ENCODE data around the gene AKAP1. TPM values are rescaled to one million over a fixed set of nuclear protein-coding genes. Genes with fewer than 3 reads are reported as not detected.

Gene AKAP1
- polyA plus RNA-seq, 1 donor from 2014 or later, result 38.7 TPM

DNA sequence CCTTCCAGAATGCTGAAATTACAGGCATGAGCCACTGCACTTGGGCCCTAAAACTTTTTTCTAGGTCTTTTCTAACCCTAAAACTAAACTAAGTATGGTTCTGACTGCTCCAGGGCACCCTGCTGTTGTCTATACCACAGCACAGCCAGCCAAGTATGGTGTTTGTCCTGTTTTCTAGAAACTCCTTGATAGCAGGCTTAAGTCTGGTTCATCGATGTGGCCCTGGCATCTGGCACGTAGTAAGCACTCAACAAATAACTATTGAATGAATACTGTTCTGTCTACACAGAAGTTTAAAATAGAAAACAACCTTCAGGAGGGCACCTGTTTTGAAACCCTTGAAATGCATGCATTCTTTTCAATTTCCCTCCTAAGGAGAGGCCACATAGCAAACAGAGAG, 44.5 kb upstream of the AKAP1 start:
- H3K79me2 ChIP-seq (replicated peaks; ENCODE audit: insufficient read depth, low read length), result no peaks in the 10 kb centered on the region
- no peak overlapping the region for H3K4me2 ChIP-seq (ENCODE audit: low read length)
- H3K9ac ChIP-seq (ENCODE audit: low read length), result no peak overlapping the region
- H3K36me3 ChIP-seq (ENCODE audit: insufficient read depth, low read length), result no peaks in the 10 kb centered on the region
- H3K9me3 ChIP-seq (ENCODE audit: low read length), result no peaks in the 10 kb centered on the region
- TF ChIP-seq SMC3 (conservative IDR thresholded peaks at IDR 0.05; ENCODE audit: poor library complexity), result no peak
- TF ChIP-seq EP300 (conservative IDR thresholded peaks at IDR 0.05; ENCODE audit: poor library complexity, severe bottlenecking), result no peak
- no peak for TF ChIP-seq REST (IDR thresholded peaks at IDR 0.05; ENCODE audit: borderline replicate concordance)
- TF ChIP-seq TAF1 (IDR thresholded peaks at IDR 0.05; ENCODE audit: low read depth), result no peak
- TF ChIP-seq, protein P1, sequence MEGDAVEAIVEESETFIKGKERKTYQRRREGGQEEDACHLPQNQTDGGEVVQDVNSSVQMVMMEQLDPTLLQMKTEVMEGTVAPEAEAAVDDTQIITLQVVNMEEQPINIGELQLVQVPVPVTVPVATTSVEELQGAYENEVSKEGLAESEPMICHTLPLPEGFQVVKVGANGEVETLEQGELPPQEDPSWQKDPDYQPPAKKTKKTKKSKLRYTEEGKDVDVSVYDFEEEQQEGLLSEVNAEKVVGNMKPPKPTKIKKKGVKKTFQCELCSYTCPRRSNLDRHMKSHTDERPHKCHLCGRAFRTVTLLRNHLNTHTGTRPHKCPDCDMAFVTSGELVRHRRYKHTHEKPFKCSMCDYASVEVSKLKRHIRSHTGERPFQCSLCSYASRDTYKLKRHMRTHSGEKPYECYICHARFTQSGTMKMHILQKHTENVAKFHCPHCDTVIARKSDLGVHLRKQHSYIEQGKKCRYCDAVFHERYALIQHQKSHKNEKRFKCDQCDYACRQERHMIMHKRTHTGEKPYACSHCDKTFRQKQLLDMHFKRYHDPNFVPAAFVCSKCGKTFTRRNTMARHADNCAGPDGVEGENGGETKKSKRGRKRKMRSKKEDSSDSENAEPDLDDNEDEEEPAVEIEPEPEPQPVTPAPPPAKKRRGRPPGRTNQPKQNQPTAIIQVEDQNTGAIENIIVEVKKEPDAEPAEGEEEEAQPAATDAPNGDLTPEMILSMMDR (IDR thresholded peaks at IDR 0.05; ENCODE audit: poor library complexity, severe bottlenecking), result no peak
- no peaks in the 10 kb centered on the region for H3F3A ChIP-seq (ENCODE audit: insufficient read depth, low read length, poor library complexity, severe bottlenecking)
- no peaks in the 10 kb centered on the region for H4K20me1 ChIP-seq (ENCODE audit: insufficient read depth)
- no peaks in the 10 kb centered on the region for H3K27me3 ChIP-seq (ENCODE audit: insufficient read depth, low read depth, low read length)
- H3K27ac ChIP-seq (ENCODE audit: low read length), result no peak overlapping the region
- H3K4me3 ChIP-seq (ENCODE audit: low read length), result no peak overlapping the region
- H3K9me2 ChIP-seq (ENCODE audit: insufficient read depth, low read length), result no peaks in the 10 kb centered on the region
- H2AFZ ChIP-seq (ENCODE audit: low read depth, low read length), result no peak overlapping the region

DNA sequence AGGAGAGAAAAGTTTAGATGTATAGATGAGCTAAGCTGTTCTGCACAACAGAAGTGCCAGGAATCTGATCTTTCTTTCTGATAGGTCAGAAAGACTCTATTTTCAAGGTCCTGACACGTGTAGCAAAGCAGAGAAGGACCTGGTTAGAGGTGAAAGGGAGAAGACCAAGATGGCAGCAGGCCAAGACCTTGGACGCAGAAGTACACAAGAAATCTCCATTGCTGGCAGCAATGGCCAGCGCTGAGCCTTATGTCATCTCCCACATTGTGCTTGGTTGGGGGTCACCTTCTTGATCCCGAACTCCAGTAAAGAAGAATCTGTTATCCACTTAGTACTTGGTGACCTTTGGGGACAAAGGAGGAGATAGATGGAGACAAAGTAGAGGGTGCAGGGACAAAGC, 41.8 kb upstream of the AKAP1 start:
- H3K79me2 ChIP-seq (replicated peaks; ENCODE audit: insufficient read depth, low read length), result no peaks in the 10 kb centered on the region
- H4K20me1 ChIP-seq (ENCODE audit: insufficient read depth), result no peaks in the 10 kb centered on the region
- H2AFZ ChIP-seq (ENCODE audit: low read depth, low read length), result no peak overlapping the region
- H3K4me3 ChIP-seq (ENCODE audit: low read length), result no peak overlapping the region
- no peaks in the 10 kb centered on the region for H3K36me3 ChIP-seq (ENCODE audit: insufficient read depth, low read length)
- no peaks in the 10 kb centered on the region for H3F3A ChIP-seq (ENCODE audit: insufficient read depth, low read length, poor library complexity, severe bottlenecking)
- no peak overlapping the region for H3K4me2 ChIP-seq (ENCODE audit: low read length)
- H3K9ac ChIP-seq (ENCODE audit: low read length), result no peak overlapping the region
- no peak overlapping the region for H3K27ac ChIP-seq (ENCODE audit: low read length)
- H3K9me2 ChIP-seq (ENCODE audit: insufficient read depth, low read length), result no peaks in the 10 kb centered on the region
- no peaks in the 10 kb centered on the region for H3K9me3 ChIP-seq (ENCODE audit: low read length)
- no peaks in the 10 kb centered on the region for H3K27me3 ChIP-seq (ENCODE audit: insufficient read depth, low read depth, low read length)
- no peak for TF ChIP-seq RAD21 (conservative IDR thresholded peaks at IDR 0.05)
- TF ChIP-seq POLR2AphosphoS5 (IDR thresholded peaks at IDR 0.05), result no peak

GRCh38 chr17:57044976-57045867, 39.8 kb upstream of the AKAP1 start:
- Histone ChIP-seq H3K9ac (ENCODE audit: low read length) (no peak overlapping the region), H3K27ac (ENCODE audit: low read length) (no peak overlapping the region), H3K9me3 (ENCODE audit: low read length) (no peaks in the 10 kb centered on the region), H3K4me3 (ENCODE audit: low read length) (no peak overlapping the region), H3K9me2 (ENCODE audit: insufficient read depth, low read length) (no peaks in the 10 kb centered on the region), H3F3A (ENCODE audit: insufficient read depth, low read length, poor library complexity, severe bottlenecking) (no peaks in the 10 kb centered on the region), H3K79me2 (replicated peaks; ENCODE audit: insufficient read depth, low read length) (no peaks in the 10 kb centered on the region), H4K20me1 (ENCODE audit: insufficient read depth) (no peaks in the 10 kb centered on the region), H3K4me2 (ENCODE audit: low read length) (no peak overlapping the region), H3K36me3 (ENCODE audit: insufficient read depth, low read length) (no peaks in the 10 kb centered on the region), H2AFZ (ENCODE audit: low read depth, low read length) (no peak overlapping the region), H3K27me3 (ENCODE audit: insufficient read depth, low read depth, low read length) (no peaks in the 10 kb centered on the region)
- TF ChIP-seq EP300 (conservative IDR thresholded peaks at IDR 0.05; ENCODE audit: poor library complexity, severe bottlenecking) (no peak), POLR2AphosphoS5 (IDR thresholded peaks at IDR 0.05) (no peak), SMC3 (conservative IDR thresholded peaks at IDR 0.05; ENCODE audit: poor library complexity) (no peak), EZH2 (IDR thresholded peaks at IDR 0.05; ENCODE audit: borderline replicate concordance, insufficient read depth, low read length, poor library complexity, severe bottlenecking) (no peak), REST (IDR thresholded peaks at IDR 0.05; ENCODE audit: borderline replicate concordance) (no peak), RAD21 (conservative IDR thresholded peaks at IDR 0.05) (no peak), TAF1 (IDR thresholded peaks at IDR 0.05; ENCODE audit: low read depth) (no peak), MXI1 (conservative IDR thresholded peaks at IDR 0.05; ENCODE audit: poor library complexity, severe bottlenecking) (no peak)
- TF ChIP-seq, protein P1 (IDR thresholded peaks at IDR 0.05; ENCODE audit: poor library complexity, severe bottlenecking), result no peak
